ENCODE measurements around the gene HUWE1. TPM values are rescaled to one million over a fixed set of nuclear protein-coding genes. Genes with fewer than 3 reads are reported as not detected.

The HUWE1 gene
- total RNA-seq, 1 donor from 2014 or later, result 225 TPM

DNA sequence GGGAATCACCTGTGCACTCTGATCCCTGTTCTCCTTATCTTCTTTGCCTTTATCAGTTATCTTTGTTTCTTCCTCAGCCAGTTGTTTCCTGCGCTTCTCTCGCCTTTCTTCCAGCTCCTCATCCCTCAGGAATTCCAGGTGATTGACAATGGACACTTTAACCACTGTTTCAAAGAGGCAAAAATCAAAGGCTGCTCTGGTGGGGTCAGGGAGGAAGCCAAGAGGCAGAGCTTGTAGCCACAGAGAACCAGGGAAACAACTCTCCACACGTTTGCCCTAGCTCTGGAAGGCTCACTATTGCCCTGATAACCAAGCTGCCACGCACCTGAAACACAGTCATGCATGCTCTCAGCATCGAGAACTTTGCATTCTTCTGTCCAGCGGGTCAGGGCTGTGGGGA lies 127.9 kb downstream of the HUWE1 start:
- Histone ChIP-seq H3K27me3 (ENCODE audit: insufficient read depth, low read length) (no peaks in the 10 kb centered on the region), H3K4me3 (ENCODE audit: insufficient read depth, low read depth, low read length) (no peak overlapping the region), H3K36me3 (ENCODE audit: insufficient read depth, low read length) (peaks cover 69% of the 10 kb centered on the region), H3K27ac (ENCODE audit: low read depth, low read length) (no peak overlapping the region), H4K20me1 (ENCODE audit: insufficient read depth, low read length) (peaks cover 13% of the 10 kb centered on the region), H3K9ac (ENCODE audit: low read length) (no peak overlapping the region), H3K79me2 (ENCODE audit: insufficient read depth, low read length) (no peaks in the 10 kb centered on the region), H3K4me2 (ENCODE audit: low read length) (no peak overlapping the region), H3K4me1 (ENCODE audit: insufficient read depth, low read length) (no peaks in the 10 kb centered on the region), H3K9me3 (ENCODE audit: insufficient read depth, low read depth, low read length) (no peaks in the 10 kb centered on the region), H2AFZ (ENCODE audit: low read depth, low read length) (no peak overlapping the region)
- H3K4me3 Mint-ChIP-seq (ENCODE audit: unreplicated experiment), result no peak overlapping the region
- H3K9me3 Mint-ChIP-seq (ENCODE audit: unreplicated experiment), result no peaks in the 10 kb centered on the region
- no peak for DNase-seq (ENCODE audit: low read depth)
- H3K27me3 Mint-ChIP-seq (ENCODE audit: low read depth, unreplicated experiment), result no peaks in the 10 kb centered on the region
- H3K4me1 Mint-ChIP-seq (ENCODE audit: low read depth, unreplicated experiment), result peaks cover 3% of the 10 kb centered on the region
- peaks cover 25% of the 10 kb centered on the region for H3K36me3 Mint-ChIP-seq (ENCODE audit: low read depth, unreplicated experiment)
- FAIRE-seq, result no peak
- no peak for TF ChIP-seq CTCF (IDR thresholded peaks at IDR 0.05; ENCODE audit: insufficient read depth, low read depth, low read length)
- no peak for TF ChIP-seq EZH2 (IDR thresholded peaks at IDR 0.05; ENCODE audit: insufficient read depth, low read length)
- no peak overlapping the region for H3K27ac Mint-ChIP-seq (ENCODE audit: unreplicated experiment)

DNA sequence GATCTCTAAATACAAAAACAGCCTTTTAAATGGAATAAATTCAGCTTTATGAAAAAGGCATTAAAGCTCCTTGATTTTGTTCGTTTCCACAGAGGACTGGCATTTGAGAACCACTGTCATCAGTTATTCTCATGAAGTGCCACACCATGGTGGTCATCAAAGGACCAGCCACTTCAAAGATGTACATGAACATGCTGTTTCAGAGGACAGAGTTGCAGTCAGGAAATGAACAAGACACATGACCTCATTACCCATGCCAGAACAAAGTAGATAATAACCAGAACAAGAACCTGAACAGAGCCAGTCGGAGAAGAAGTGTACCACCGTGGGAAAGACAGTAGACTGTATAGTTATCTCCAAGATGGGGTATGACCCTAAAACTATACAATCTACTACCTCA lies 129.7 kb downstream of the HUWE1 start:
- no peak overlapping the region for H3K4me2 ChIP-seq (ENCODE audit: low read length)
- Mint-ChIP-seq H3K4me3 (ENCODE audit: unreplicated experiment) (no peak overlapping the region), H3K9me3 (ENCODE audit: unreplicated experiment) (no peaks in the 10 kb centered on the region), H3K27me3 (ENCODE audit: low read depth, unreplicated experiment) (no peaks in the 10 kb centered on the region), H3K4me1 (ENCODE audit: low read depth, unreplicated experiment) (peaks cover 3% of the 10 kb centered on the region), H3K36me3 (ENCODE audit: low read depth, unreplicated experiment) (peaks cover 21% of the 10 kb centered on the region), H3K27ac (ENCODE audit: unreplicated experiment) (no peak overlapping the region)
- no peak overlapping the region for H3K4me3 ChIP-seq (ENCODE audit: insufficient read depth, low read depth, low read length)
- H4K20me1 ChIP-seq (ENCODE audit: insufficient read depth, low read length), result peaks cover 8% of the 10 kb centered on the region
- TF ChIP-seq CTCF (IDR thresholded peaks at IDR 0.05; ENCODE audit: insufficient read depth, low read depth, low read length) (no peak), EZH2 (IDR thresholded peaks at IDR 0.05; ENCODE audit: insufficient read depth, low read length) (no peak)
- H3K27me3 ChIP-seq (ENCODE audit: insufficient read depth, low read length), result no peaks in the 10 kb centered on the region
- no peak for FAIRE-seq
- no peaks in the 10 kb centered on the region for H3K4me1 ChIP-seq (ENCODE audit: insufficient read depth, low read length)
- H3K36me3 ChIP-seq (ENCODE audit: insufficient read depth, low read length), result peaks cover 65% of the 10 kb centered on the region
- no peak for DNase-seq (ENCODE audit: low read depth)
- no peak overlapping the region for H3K9ac ChIP-seq (ENCODE audit: low read length)
- H3K79me2 ChIP-seq (ENCODE audit: insufficient read depth, low read length), result no peaks in the 10 kb centered on the region
- no peak overlapping the region for H2AFZ ChIP-seq (ENCODE audit: low read depth, low read length)
- no peaks in the 10 kb centered on the region for H3K9me3 ChIP-seq (ENCODE audit: insufficient read depth, low read depth, low read length)
- H3K27ac ChIP-seq (ENCODE audit: low read depth, low read length), result no peak overlapping the region

GRCh38 chrX:53550756-53551463 lies 135.6 kb downstream of the HUWE1 start:
- Histone ChIP-seq H3K27ac (ENCODE audit: low read depth, low read length) (no peak overlapping the region), H3K4me1 (ENCODE audit: insufficient read depth, low read length) (no peaks in the 10 kb centered on the region), H3K9ac (ENCODE audit: low read length) (no peak overlapping the region), H3K36me3 (ENCODE audit: insufficient read depth, low read length) (peaks cover 55% of the 10 kb centered on the region), H3K4me2 (ENCODE audit: low read length) (no peak overlapping the region), H3K79me2 (ENCODE audit: insufficient read depth, low read length) (no peaks in the 10 kb centered on the region), H3K4me3 (ENCODE audit: insufficient read depth, low read depth, low read length) (no peak overlapping the region), H4K20me1 (ENCODE audit: insufficient read depth, low read length) (peaks cover 5% of the 10 kb centered on the region), H3K27me3 (ENCODE audit: insufficient read depth, low read length) (no peaks in the 10 kb centered on the region), H2AFZ (ENCODE audit: low read depth, low read length) (no peak overlapping the region), H3K9me3 (ENCODE audit: insufficient read depth, low read depth, low read length) (no peaks in the 10 kb centered on the region)
- DNase-seq (ENCODE audit: low read depth), result no peak
- no peak overlapping the region for H3K27ac Mint-ChIP-seq (ENCODE audit: unreplicated experiment)
- no peak overlapping the region for H3K4me3 Mint-ChIP-seq (ENCODE audit: unreplicated experiment)
- no peaks in the 10 kb centered on the region for H3K9me3 Mint-ChIP-seq (ENCODE audit: unreplicated experiment)
- FAIRE-seq, result no peak
- H3K27me3 Mint-ChIP-seq (ENCODE audit: low read depth, unreplicated experiment), result no peaks in the 10 kb centered on the region
- H3K4me1 Mint-ChIP-seq (ENCODE audit: low read depth, unreplicated experiment), result peaks cover 1% of the 10 kb centered on the region
- TF ChIP-seq CTCF (IDR thresholded peaks at IDR 0.05; ENCODE audit: insufficient read depth, low read depth, low read length), result no peak
- no peak for TF ChIP-seq EZH2 (IDR thresholded peaks at IDR 0.05; ENCODE audit: insufficient read depth, low read length)
- peaks cover 16% of the 10 kb centered on the region for H3K36me3 Mint-ChIP-seq (ENCODE audit: low read depth, unreplicated experiment)
